Mammary epithelial cell (primary cell): Measurements from ENCODE around the gene SLC25A39.

ENCODE experiments used
- CTCF ChIP-seq, 2 donors: IDR thresholded peaks in 1 of 2; conservative IDR thresholded peaks in 1 of 2; 2 replicates each; pipeline ENCODE4 v1.5.1; 2011 to 2012; ENCODE audit warnings: inconsistent platforms in 2 of 2, low read length in 2 of 2, mild to moderate bottlenecking in 2 of 2, control low read depth in 1 of 2, low read depth in 1 of 2; ENCODE audit not compliant: insufficient read depth in 1 of 2; ENCODE audit errors: extremely low read depth in 1 of 2
- EZH2 ChIP-seq: IDR thresholded peaks from 2 replicates; pipeline ENCODE4 v1.6.1; 2012; ENCODE audit warnings: low read length, inconsistent platforms, borderline replicate concordance

- TF ChIP-seq CTCF (conservative IDR thresholded peaks at IDR 0.05 in 1 of 2, IDR thresholded peaks at IDR 0.05 in 1 of 2; ENCODE audit: extremely low read depth in 1 of 2, insufficient read depth in 1 of 2, low read depth in 1 of 2, low read length in 2 of 2) (no peak), EZH2 (no peak)
Observed at GRCh38 chr17:44314869-44315661, 9.6 kb downstream of the SLC25A39 start.
